Measurements from ENCODE around the gene TSGA10IP. TPM values are rescaled to one million over a fixed set of nuclear protein-coding genes. Genes with fewer than 3 reads are reported as not detected.
"Not testable (repeated sequence)": the region's sequence is repeated elsewhere in the genome, so short reads cannot be mapped to it uniquely, and the experiment has no call there.

TSGA10IP gene
- total RNA-seq, 1 donor from 2014 or later, result not detected

DNA sequence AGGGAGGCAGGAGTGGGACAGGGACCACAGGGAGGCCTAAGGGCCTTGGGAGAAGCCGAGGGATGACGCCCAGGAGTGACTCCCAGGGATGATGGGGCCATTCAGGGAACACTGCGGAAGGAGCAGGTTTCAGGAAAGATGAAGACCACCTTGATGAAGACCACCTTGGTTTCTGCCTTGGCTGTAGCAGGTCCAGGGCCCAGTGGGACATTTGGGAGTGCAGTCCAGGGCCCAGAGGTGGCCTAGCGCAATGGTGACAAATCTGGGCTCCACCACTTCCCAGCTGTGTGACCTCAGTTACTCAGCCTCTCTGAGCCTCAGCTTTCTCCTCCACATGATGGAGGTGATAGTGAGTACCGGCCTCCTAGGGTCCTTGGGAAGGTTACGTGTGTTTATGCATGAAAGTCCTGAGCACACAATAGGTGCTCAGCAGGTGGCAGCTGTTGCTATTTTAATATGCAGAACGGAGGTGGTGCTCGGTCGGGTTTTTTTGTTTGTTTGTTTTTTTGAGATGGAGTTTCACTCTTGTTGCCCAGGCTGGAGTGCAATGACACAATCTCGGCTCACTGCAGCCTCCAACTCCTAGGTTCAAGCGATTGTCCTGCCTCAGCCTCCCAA is 770 bp downstream of the TSGA10IP start:
- DNase-seq (ENCODE audit: low read depth), result no peak

DNA sequence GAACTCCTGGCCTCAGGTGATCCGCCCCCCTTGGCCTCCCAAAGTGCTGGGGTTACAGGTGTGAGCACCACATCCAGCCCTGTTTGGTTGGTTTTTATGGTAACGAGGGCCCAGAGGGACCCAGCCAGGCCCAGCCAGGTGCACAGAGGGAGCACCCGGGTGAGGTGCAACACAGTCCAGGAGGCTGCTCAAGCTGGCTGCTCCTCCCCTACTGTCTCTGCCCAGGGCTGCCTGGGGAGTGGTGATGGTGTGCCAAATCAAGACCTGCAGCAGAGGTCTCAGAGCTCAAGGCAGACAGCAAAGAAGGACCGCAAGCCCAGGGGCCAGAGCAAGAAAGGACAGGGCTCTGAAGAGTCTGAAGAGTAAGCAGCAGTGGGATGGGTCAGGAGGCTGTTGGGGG is 1.4 kb downstream of the TSGA10IP start:
- DNase-seq (ENCODE audit: low read depth), result no peak

DNA sequence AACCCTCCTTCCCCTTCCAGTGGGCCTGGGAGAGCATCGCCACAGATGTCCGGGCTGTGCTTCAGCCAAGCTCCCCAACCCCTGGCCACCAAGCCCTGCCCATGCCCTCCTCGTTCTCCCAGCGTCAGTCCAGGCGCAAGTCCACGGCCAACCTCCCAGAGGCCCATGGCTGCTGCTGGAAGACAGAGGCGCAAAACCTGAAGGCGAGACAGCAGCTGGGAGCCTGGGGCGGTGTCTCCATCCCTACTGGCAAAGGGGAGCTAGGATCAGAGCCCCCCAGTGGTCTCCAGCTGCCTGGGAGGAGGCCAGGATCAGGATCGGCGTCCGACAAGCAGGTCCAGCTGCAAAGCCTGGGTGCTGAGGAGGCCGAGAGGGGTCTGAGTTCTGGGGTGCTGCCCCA is 1.9 kb downstream of the TSGA10IP start:
- no peak for DNase-seq (ENCODE audit: low read depth)

DNA sequence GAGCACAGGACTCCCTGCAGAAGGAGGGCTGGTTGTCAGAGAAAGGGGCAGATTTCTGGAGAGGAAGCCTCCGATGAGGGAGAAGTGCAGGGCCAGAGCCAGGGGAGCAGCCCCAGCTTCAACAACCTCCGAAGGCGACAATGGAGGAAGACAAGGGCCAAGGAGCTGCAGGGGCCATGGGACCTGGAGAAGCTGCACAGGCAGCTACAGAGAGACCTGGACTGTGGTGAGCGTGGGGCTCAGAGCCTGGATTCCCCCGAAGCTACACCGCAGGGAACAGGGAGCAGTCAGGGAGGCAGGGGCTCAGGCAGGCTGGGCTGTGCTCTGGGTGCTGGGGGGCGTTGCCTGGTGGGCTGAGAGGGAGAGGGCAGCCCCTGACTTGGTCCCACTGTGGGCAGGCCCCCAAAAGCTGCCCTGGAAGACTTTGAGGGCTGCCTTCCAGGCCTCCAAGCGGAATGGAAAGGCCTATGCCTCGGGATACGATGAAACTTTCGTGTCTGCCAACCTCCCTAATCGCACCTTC is 2.4 kb downstream of the TSGA10IP start:
- no peak for DNase-seq (ENCODE audit: low read depth)

DNA sequence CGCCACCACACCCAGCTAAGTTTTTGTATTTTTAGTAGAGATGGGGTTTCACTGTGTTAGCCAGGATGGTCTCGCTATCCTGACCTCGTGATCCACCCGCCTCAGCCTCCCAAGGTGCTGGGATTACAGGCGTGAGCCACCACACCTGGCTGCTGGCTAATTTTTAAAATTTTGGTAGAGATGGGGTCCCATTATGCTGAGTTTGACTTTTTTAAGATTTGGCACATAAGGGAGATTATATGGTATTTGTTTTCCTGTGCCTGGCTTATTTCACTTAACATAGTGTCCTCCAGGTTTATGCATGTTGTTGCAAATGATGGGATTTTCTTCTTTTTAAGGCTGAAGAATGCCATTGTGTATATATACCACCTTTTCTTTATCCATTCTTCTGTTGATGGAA is 5.4 kb downstream of the TSGA10IP start:
- not testable (repeated sequence) for DNase-seq (ENCODE audit: low read depth)

DNA sequence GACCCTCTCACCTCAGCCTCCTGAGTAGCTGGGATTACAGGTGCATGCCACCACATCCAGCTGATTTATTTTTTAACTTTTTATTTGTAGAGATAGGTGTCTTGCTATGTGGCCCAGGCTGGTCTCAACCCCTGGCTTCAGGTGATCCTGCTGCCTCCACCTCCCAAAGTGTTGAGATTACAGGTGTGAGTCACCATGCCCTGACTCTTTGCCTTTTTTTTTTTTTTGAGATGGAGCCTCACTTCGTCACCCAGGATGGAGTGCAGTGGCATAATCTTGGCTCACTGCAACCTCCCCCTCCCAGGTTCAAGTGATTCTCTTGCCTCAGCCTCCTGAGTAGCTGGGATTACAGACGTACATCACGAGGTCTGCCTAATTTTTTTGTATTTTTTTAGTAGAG is 6.4 kb downstream of the TSGA10IP start:
- not testable (repeated sequence) for DNase-seq (ENCODE audit: low read depth)

DNA sequence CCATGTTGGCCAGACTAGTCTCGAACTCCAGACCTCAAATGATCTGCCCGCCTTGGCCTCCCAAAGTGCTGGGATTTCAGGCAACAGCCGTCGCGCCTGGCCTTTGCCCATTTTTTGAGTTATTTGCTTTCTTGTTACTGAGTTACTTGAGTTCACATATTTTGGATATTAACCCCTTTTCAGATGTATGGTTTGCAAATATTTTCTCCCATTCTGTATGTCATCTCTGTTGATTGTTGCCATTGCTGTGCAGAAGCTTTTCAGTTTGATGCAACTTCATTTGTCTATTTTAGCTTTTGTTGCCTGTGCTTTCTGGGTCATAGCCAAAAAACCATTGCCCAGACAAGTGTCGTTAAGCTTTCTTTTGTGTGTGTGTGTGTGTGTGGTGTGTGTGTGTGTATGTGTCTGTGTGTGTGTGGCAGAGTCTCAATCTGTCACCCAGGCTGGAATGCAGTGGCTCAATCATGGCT is 6.8 kb downstream of the TSGA10IP start:
- DNase-seq (ENCODE audit: low read depth), result no peak

- no peak for DNase-seq (ENCODE audit: low read depth)
Measured at GRCh38 chr11:65953471-65953870, 8.2 kb downstream of the TSGA10IP start.

GRCh38 chr11:65954771-65955170 is 9.5 kb downstream of the TSGA10IP start:
- DNase-seq (ENCODE audit: low read depth), result no peak

DNA sequence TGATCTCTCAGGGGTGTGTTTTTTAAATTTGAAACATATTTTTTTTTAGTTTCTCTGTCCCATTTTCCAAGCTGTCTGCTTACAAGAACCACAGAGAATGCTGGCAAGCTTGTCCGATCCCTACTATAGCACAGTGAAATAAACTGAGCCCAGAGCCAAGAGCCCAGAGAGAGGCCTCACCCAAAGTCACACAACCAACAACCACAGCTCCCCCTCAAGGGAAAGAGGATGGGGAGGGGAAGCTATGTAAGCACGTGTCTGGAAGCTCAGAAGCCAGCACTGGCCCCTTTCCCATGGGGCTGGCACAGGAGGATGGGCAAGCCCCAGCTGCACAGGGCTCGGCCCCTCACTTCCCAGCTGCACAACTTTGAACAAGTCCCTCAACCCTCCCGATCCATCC is 13.0 kb downstream of the TSGA10IP start:
- no peak for DNase-seq (ENCODE audit: low read depth)

GRCh38 chr11:65958774-65959420 is 13.6 kb downstream of the TSGA10IP start:
- no peak for DNase-seq (ENCODE audit: low read depth)

DNA sequence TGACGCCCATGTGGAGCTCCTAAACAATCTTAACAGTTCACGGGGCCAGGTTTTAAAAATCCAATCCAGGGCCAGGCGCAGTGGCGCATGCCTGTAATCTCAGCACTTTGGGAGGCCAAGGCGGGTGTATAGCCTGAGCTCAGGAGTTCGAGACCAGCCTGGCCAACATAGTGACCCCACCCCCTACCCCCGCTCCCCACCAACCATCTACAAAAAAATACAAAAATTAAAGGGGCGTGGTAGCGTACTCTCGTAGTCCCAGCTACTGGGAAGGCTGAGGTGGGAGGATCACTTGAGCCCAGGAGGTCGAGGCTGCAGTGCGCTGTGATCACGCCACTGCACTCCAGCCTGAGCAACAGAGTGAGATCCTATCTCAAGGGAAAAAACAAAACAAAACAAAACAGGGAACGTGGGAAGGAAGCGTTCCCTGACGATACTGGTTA is 15.6 kb downstream of the TSGA10IP start:
- no peak for DNase-seq (ENCODE audit: low read depth)

DNA sequence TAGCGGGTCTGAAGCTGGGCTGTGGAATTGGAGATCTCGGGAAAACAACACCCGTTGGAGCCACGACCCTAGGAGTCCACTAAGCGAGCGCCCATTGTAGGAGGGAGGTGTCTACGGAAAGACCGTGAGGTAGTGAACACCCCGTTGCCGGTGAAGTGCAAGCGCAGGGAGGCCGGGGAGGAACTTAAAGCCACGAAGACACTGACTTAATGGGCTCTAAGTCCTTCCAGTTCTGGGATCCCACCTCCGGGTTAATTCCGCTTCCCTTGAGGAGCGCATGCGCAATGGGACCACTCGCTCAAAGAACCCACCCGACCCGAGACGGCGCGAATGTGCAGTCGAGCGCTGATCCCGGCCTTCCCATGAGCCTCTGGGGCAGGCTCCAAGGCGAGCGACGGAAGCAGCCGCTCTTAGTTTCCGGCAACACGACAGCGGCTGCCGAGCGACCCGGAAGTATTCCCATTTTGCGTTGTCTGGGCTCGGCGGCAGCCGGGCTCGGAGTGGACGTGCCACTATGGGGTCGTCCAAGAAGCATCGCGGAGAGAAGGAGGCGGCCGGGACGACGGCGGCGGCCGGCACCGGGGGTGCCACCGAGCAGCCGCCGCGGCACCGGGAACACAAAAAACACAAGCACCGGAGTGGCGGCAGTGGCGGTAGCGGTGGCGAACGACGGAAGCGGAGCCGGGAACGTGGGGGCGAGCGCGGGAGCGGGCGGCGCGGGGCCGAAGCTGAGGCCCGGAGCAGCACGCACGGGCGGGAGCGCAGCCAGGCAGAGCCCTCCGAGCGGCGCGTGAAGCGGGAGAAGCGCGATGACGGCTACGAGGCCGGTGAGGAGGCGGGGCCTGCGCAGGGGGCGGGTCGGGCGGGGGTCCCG is 16.2 kb downstream of the TSGA10IP start, which contains the start of gene SART1:
SART1 (plus strand) TSS at position 468 of the 874 bp plus-strand sequence; CDS start at position 515, 47 bp downstream.
- peak; percentile 99 for DNase-seq (ENCODE audit: low read depth)

DNA sequence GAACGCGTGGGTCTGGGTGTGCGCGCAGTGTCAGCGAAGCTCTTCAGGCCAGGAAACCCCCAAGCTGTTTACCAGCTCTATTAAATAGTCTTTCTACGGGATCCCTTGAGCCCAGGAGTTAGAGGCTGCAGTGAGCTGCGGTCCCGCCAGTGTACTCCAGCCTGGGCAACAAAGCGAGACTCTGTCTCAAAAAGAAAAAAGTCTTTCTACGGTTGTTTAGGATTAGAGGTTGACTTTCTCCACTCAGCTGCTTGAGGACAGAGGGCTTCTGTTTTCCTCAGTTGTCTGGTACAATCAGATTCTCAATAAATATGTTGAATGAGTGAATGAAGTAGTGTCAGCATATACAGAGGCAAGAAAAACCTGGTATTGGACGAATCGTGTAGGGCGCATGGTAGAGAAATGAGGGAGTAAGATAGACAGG is 16.9 kb downstream of the TSGA10IP start:
- DNase-seq (ENCODE audit: low read depth), result no peak

- no peak for DNase-seq (ENCODE audit: low read depth)
Measured at GRCh38 chr11:65964906-65965305, 19.6 kb downstream of the TSGA10IP start.

- DNase-seq (ENCODE audit: low read depth), result no peak
Measured at GRCh38 chr11:65965986-65966762, 20.9 kb downstream of the TSGA10IP start.

DNA sequence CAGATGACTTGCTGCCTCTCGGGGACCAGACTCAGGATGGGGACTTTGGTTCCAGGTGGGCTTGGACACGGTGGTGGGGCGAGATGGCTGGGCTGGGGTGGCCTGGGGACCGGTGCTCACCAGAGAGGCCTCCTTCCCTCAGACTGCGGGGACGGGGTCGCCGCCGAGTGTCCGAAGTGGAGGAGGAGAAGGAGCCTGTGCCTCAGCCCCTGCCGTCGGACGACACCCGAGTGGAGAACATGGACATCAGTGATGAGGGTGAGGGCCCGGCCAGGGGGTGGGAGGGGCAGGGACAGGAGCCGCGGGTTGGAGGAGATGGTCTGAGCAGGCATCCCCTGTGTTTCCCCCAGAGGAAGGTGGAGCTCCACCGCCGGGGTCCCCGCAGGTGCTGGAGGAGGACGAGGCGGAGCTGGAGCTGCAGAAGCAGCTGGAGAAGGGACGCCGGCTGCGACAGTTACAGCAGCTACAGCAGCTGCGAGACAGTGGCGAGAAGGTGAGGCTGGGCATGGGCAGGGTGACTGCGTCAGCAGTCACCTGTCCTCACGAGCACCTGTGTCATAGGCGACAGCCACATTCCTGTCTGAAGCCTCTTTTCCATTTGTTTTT is 22.2 kb downstream of the TSGA10IP start:
- no peak for DNase-seq (ENCODE audit: low read depth)

GRCh38 chr11:65968600-65969482 is 23.6 kb downstream of the TSGA10IP start:
- DNase-seq (ENCODE audit: low read depth), result peak; percentile 44

DNA sequence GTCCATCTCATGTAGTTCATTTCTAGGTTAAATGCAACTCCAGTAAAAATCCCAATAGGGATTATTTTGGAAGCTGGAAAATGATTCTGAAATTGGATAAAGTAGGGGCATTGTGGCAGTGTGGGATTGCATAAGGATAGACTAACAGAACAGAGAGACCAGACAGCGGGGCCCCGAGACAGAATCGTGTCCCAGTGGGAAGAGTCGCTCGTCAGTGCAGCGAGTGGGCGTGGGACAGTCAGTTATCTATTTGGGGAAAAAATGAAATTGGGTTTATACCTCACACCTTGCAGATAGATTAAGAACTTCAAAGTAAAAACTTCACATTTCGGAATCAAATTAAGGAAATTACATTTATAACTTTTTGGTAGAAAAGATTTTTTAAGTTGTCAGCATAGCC is 26.8 kb downstream of the TSGA10IP start:
- DNase-seq (ENCODE audit: low read depth), result no peak
